Left renal cortex interstitium (tissue), 4 donors: ENCODE data around the gene PPFIBP1. TPM values are rescaled to one million over a fixed set of nuclear protein-coding genes. Genes with fewer than 3 reads are reported as not detected.

Experiments
- DNase-seq, 4 donors: peaks; one replicate each; pipeline ENCODE4 v3.0.0-alpha.2; 2013; ENCODE audit warnings: low read depth in 4 of 4, low spot score in 2 of 4, missing footprints in 1 of 4
- polyA plus RNA-seq, 4 donors: library from polyadenylated mRNA; unstranded; fragments of 120-200 nt; gene quantifications; one replicate each; pipeline ENCODE4 v1.2.1, GENCODE V29; 2013; ENCODE audit not compliant: insufficient read length in 4 of 4

PPFIBP1 gene
- polyA plus RNA-seq, 4 donors: 57.0 to 113 (median 83.0) TPM

DNA sequence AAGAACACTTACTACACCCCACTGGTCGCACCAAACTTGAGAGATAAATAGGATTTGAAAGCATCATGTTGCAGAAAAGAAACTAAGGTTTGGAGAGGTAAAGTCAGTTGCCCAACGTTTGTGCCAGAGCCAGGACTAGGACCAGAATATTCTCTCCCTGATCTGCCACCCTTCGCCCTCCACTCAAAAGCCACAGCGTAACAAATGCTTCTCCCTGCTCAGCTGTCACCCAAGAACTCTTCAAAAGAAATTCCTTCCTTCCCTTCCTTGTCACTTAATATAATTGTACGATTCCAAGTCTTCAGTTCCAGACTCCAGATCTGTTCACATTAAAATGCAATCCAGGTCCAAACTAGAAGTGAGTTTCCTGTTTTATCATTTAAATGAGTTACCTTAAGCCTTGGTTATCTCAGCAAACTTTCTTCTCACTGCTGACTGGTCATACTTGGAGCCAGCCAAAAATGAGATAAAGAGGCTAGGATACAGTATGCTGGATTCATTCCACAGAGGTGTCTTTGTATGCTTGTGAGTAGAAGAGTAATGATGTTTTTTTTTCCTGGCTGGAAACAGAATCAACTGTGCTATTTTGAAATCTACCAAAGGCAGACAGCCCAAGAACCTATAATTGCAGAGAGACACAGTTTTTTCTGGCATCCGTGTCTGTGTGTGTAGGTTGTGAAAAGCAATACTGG is 12.8 kb upstream of the PPFIBP1 start:
- no peak for DNase-seq

GRCh38 chr12:27511723-27512045 is 12.3 kb upstream of the PPFIBP1 start:
- no peak for DNase-seq

- DNase-seq: no peak
Observed at GRCh38 chr12:27513155-27513824, 10.7 kb upstream of the PPFIBP1 start.

DNA sequence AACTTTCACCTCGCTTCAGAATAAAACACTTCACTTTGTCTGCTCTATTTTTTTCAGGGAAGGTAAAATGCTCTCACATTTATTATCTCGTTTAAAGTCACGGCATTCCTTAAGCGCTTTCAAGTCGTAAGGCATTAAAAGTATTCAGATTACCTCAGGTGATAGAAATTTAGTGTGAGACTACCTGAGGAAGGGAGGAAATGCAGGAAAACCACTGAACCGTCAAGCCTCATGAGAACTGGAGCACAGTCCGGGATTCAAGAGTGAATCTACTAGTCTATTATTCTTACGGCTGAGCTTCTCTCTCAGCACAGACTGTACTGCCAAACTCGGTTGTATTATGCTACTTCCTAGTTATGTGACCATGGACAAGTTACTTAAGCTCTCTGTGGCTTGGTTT is 8.3 kb upstream of the PPFIBP1 start:
- peak in 1 of 4 donors; percentile 61 for DNase-seq

- no peak for DNase-seq
Observed at GRCh38 chr12:27516625-27517024, 7.4 kb upstream of the PPFIBP1 start.

DNA sequence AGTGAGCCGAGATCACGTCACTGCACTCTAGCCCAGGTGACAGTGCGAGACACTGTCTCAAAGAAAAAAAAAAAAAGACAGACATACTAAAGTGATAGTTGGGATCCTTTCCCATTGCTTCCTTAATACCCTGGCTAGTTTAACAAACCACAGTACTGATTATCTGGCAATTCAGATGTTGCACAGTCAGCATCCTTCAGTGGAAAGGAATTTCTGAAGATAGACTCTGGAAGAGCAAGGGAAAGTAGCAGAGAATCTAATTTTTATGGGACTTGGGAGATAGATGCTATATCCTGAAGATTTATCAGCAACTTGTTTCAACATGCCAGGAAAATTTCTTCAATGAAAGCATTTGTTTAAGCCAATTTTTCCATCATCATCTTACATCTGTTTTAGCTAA is 6.5 kb upstream of the PPFIBP1 start:
- DNase-seq: no peak

DNA sequence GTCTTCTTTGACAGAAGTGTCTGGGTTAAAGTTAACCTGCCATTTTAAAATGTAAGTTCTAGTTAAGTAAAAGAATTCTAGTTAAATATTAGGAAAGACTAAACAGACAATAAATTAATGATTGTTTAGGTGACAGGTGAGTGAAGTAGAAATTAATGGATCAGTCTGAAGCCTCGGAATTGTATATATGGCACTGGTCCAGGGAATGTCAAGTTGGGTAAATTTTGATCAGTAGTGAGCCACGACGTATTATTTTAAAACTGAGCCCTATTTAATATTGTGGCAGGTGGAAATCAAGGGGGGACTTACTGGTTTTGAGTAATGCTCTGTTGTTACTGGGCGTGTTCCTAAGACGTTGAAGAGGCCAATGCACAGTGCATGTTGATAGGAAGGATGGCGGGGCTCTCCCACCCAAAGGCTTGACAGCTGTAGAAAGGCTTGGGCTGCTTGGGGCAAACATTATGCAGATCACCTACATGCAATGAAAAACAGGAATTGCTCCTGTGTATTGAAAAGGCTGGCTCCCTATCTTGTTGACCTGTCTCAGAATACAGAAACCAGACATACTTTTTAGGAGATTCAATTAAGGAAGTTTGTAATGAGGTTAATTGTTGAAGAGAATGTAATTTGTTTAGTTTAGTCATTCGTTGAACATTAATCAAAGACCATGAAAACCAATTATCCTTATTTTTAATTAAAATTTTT is 5.9 kb upstream of the PPFIBP1 start:
- no peak for DNase-seq

DNA sequence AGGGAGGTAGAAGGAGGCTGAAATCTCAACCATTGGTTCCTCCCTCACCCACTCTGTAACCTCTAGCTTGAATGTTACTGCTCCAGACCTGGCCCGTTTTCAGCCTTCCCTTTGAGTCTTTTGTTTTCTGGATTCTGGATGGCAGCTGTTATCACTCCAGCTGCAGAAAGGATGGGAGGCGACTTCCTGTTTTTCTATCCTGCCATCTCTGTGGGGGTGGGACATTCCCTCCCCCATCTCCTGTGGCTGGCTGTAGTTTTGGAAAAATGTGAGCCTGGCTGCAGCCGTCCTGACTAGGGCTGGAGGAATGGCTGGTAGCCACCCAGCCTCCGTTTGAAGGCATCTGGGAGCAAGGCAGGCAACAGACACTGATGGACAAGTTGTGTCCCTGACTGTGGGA is 2.9 kb upstream of the PPFIBP1 start:
- no peak for DNase-seq

- no peak for DNase-seq
Observed at GRCh38 chr12:27521981-27522380, 2.0 kb upstream of the PPFIBP1 start.

- DNase-seq: no peak
Observed at GRCh38 chr12:27523305-27523641, 733 bp upstream of the PPFIBP1 start.

DNA sequence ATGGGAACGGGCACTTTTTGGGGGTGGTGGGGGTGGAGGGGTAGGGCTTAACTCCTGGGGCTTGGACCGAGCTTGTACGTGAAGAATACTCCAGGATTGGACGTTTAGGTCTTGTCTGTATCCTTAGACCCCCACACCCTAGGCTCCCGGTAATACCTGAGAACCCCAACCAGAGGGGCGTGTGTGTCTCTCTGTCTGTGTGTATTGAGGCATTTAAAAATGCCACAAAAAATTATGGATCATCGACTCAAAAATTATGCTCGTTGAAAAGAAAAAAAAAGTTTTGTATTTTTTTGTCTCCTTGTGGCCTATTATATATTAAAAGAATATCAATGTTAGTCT is 459 bp downstream of the PPFIBP1 start:
- no peak for DNase-seq

DNA sequence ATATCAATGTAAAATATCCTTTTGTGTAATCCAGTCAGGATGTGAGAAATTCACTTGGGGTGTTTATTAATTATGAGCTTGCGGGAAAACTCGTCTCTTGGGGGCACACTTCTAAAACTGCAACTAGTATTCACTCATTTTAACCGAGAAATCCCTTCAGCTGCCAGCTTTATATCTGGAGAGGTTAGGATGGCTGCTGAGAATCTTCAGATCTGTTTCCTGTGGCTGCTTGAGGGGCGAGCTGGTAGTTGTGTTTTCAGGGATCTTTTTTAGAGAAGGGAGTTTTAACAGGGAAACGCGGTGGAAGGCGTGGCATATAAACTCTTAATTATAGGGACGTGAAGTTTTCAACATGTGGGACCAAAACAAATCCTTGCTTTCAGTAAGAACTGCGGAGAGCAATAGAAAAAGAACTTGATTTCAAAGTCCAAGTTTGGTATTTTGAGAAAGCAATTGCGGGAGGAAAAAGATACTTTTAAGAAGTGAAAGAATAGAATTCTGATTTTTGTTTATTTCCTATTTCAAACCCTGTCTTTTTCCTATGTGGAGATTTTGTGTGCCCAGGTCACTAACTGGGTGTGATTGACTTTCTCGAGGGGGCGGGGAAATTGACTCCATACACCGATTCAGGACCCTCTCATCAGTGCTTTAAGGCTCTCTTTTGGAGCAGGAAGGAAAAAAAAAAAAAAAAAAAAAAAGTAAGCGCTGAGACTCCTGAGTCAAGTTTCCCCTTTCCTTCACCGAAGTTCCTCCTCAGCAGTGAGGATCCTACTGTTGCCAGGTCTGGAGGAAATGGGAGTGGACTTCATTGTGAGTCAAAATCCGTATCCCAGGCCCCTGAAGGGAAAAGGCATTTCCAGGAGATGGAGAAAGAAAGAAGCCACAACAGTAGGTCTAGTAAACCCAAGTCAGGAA is 1.1 kb downstream of the PPFIBP1 start:
- DNase-seq: no peak

GRCh38 chr12:27527512-27527911 is 3.5 kb downstream of the PPFIBP1 start:
- no peak for DNase-seq

GRCh38 chr12:27528788-27529187 is 4.8 kb downstream of the PPFIBP1 start:
- DNase-seq: no peak

GRCh38 chr12:27530157-27530922 is 6.3 kb downstream of the PPFIBP1 start:
- no peak for DNase-seq

DNA sequence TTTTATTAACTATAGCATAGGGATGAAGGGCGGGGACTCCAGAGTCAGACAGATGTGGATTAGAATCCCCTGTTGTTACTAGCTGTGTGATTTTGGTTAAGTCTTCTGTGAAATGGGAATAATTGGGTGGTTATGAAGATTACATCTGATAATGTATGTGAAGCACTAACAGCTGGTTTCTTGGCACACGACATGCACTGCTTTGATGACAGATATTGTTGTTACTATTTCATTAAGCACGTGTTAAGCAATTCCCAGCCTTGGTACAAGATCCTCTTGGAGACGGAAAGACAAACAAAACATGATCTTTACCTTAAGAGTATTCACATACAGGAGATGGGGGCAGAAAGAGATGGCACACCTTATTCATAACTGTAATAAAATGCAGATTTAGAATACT is 7.9 kb downstream of the PPFIBP1 start:
- DNase-seq: no peak

GRCh38 chr12:27534060-27534764 is 10.2 kb downstream of the PPFIBP1 start:
- DNase-seq: no peak

DNA sequence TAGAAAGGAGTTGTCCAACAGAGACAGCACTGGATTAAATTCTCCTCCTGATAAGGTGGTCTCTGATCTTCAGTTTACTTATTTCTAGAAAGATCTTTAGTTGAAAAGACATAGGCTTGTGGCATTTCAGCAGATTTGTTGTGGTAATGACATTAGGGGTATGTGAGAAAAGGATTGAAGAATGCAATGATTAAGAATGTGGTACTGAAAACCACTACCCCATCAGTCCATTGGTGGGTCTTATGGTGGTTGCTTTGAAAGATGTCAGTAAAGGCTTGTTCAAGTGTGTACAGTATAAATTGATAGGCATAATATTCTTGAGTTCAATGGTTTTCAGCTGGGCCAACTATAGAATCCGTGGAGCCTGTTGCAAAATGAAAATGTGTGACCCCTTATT is 10.8 kb downstream of the PPFIBP1 start:
- no peak for DNase-seq

- no peak for DNase-seq
Observed at GRCh38 chr12:27535318-27535717, 11.3 kb downstream of the PPFIBP1 start.
